HUES48 (cell line): ENCODE data around the gene ZKSCAN7.
"Not testable (repeated sequence)": the region's sequence is repeated elsewhere in the genome, so short reads cannot be mapped to it uniquely, and the experiment has no call there.

Experiments
- H3K27ac ChIP-seq: one replicate; pipeline ENCODE4 v1.7.0; 2013; ENCODE audit warnings: low read depth, low read length, inconsistent platforms
- H3K27me3 ChIP-seq: 2 replicates; pipeline ENCODE4 v1.6.1; 2013; ENCODE audit warnings: mild to moderate bottlenecking, low read length; ENCODE audit not compliant: control insufficient read depth, insufficient read depth
- H3K36me3 ChIP-seq: 2 replicates; pipeline ENCODE4 v1.6.1; 2013; ENCODE audit warnings: low read length; ENCODE audit not compliant: control insufficient read depth, insufficient read depth
- H3K4me1 ChIP-seq: 2 replicates; pipeline ENCODE4 v1.6.1; 2013; ENCODE audit warnings: mild to moderate bottlenecking, low read length; ENCODE audit not compliant: control insufficient read depth, insufficient read depth
- H3K4me3 ChIP-seq: 2 replicates; pipeline ENCODE4 v1.5.1; 2013; ENCODE audit warnings: mild to moderate bottlenecking, low read depth, low read length
- H3K9ac ChIP-seq: 2 replicates; pipeline ENCODE4 v1.6.1; 2013; ENCODE audit warnings: mild to moderate bottlenecking, low read depth, low read length, moderate library complexity
- H3K9me3 ChIP-seq: 2 replicates; pipeline ENCODE4 v1.6.1; 2013; ENCODE audit warnings: low read length; ENCODE audit not compliant: control insufficient read depth, insufficient read depth

The ZKSCAN7 gene

GRCh38 chr3:44576613-44577012 lies 21.6 kb downstream of the ZKSCAN7 start:
- Histone ChIP-seq H3K36me3 (peaks cover 11% of the 10 kb centered on the region), H3K9ac (no peak overlapping the region), H3K27me3 (no peaks in the 10 kb centered on the region), H3K4me1 (no peaks in the 10 kb centered on the region), H3K4me3 (no peak overlapping the region), H3K9me3 (no peaks in the 10 kb centered on the region), H3K27ac (no peak overlapping the region)

- H3K4me3 ChIP-seq, H3K27me3 ChIP-seq, H3K4me1 ChIP-seq, H3K27ac ChIP-seq, H3K9ac ChIP-seq, H3K9me3 ChIP-seq, H3K36me3 ChIP-seq: not testable (repeated sequence)
Measured at GRCh38 chr3:44577354-44577952, 22.5 kb downstream of the ZKSCAN7 start.

- not testable (repeated sequence) for H3K4me1 ChIP-seq, H3K27ac ChIP-seq, H3K9me3 ChIP-seq, H3K4me3 ChIP-seq, H3K9ac ChIP-seq, H3K27me3 ChIP-seq, H3K36me3 ChIP-seq
Measured at GRCh38 chr3:44578316-44578715, 23.3 kb downstream of the ZKSCAN7 start.

DNA sequence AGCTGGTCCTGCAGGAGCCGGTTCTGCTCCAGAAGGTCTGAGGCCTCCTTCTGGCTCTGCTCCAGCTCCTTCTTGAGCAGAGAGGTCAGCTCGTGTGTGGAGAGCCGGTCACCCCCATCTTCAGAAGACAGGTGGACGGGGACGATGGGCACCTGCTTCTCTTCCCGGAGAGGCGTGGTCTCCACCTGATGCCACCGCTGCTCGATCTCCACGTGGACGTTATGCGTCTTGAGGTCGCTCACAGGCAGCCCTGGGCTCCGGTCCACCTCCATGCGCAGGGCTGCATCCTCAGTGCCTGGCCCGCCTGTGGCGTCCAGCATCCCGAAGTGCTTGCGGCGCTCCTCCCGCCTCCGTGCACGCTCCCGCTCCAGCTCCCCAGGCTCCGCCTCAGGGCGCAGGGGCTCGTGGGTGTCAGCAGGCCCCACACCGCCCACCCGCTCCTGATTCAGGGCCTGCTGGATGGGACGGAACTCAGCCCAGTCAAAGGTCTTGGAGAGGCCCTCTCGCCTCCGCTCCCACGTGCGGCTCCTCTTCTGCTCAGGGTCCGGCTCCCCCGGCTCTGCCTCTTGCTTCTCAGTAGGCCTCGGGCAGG lies 24.0 kb downstream of the ZKSCAN7 start:
- H3K9me3 ChIP-seq, H3K9ac ChIP-seq, H3K36me3 ChIP-seq, H3K27ac ChIP-seq, H3K4me1 ChIP-seq, H3K27me3 ChIP-seq, H3K4me3 ChIP-seq: not testable (repeated sequence)

DNA sequence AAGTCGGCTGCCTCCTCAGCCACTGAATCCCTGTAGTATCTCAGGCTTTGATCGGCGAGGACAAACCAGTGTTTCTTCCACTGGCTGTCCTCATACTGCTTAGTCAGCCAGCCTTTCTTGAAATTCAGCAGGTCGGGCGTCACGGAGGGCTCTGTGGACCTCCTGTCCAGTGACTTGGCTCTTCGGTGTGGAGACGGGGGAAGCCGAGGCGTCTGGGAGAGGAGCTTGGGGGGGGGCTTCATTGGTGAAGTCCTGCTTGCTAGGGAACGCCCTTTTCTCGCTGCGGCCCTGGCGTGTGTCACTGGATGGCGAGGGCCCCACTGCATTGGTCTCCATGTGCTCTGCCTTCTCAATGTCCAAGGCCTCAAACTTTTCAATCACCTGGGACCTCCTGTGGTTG lies 24.8 kb downstream of the ZKSCAN7 start:
- not testable (repeated sequence) for H3K9me3 ChIP-seq, H3K27me3 ChIP-seq

DNA sequence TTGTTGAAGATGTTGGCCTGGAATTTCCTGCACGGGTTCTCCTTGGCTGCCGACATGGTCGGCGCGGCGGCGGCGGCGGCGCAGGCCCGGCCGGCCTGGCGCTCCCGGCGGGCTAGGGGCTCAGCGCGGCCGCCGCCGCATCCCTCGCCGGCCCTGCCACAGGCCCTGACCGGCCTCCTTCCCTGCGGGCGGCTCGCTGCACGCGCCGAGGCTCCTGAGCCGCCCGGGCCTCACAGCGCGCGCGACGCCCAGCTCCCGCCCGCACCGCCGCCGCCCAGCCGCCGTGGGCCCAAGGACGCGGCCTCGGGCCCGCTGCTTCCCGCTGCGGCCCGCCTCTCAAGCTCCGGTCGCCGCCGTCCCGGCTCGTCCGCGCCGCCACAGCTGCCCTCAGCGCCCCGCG lies 26.0 kb downstream of the ZKSCAN7 start:
- not testable (repeated sequence) for H3K4me3 ChIP-seq, H3K9me3 ChIP-seq, H3K36me3 ChIP-seq, H3K27ac ChIP-seq, H3K9ac ChIP-seq, H3K4me1 ChIP-seq, H3K27me3 ChIP-seq

More for the DNA sequence above, 24.8 kb downstream of the ZKSCAN7 start:
- H3K4me3 ChIP-seq, H3K27ac ChIP-seq, H3K4me1 ChIP-seq, H3K9ac ChIP-seq, H3K36me3 ChIP-seq: not testable (repeated sequence)

DNA sequence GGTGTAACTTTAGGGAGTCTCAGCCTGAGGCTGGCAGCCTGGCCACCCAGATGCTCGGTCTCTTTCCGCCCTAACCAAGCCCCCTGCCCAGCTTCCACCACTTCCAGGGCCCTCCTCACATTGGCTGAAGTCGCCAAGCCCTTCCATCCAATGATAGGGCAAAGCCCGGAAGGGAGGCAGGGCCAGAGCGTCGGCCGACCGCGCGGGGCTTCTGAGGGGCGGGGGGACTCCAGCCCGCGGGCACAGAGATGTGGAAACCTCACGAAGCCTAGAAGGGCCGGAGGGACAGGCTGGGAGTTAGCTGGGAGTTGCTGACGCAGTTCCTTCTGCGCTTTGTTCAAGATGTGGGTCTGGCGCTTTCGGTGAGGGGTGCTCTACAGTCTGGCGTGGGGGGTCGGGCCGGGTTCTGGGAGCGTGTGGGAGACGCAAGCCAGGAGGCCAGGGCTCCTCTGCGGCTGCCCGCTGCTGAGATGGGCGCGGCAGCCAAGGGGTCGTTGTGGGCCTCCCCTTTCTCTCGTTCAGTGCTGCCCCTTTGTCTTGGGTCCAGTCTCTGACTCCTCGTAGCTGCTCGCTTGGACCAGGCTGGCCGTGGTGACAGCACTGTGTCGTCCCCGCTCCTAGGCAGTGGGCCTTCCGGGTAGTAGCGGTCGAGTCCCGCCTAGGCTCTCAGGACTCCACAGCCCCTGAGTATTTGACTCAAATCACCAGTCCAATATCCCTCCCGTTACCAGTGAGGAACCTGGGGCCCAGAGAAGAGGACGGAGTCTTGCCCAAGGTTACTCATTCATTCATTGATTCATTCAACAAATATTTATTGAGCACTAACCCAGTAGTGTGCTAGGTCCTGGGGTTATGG lies 29.9 kb downstream of the ZKSCAN7 start, which contains the start of gene ZNF660:
TSS of gene ZNF660 (plus strand) at position 319 of the 856 bp plus-strand sequence. CDS start 9,230 bp downstream, outside the sequence.
- H3K4me1 ChIP-seq = peaks cover 9% of the 10 kb centered on the region; the same call in 1 of the 2 replicates
- H3K36me3 ChIP-seq = peaks cover 37% of the 10 kb centered on the region
- H3K9me3 ChIP-seq = no peaks in the 10 kb centered on the region; the same call in 1 of the 2 replicates
- peak within 1 kb of the TSS; percentile 82 for H3K4me3 ChIP-seq
- H3K9ac ChIP-seq = peak within 1 kb of the TSS; percentile 88
- H3K27ac ChIP-seq = peak within 1 kb of the TSS; percentile 69
- H3K27me3 ChIP-seq = no peaks in the 10 kb centered on the region

DNA sequence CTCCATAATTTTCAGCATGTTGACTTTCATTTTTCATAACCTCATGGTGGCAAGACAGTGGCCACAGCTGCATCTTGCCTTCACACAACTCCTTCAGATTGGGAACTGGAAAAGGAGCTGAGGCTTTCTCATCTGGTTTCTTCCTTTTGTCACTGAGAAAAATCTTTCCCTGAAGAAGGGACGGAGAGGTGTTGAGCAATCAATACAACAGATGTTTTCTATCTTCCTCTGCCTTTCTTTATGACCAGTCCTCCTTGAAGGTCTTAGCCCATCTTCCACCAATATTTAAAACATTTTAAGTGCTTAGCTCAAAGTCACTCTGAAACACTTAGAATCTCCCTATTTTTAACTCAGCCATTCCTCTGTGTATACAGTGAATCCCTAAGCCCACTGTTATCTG lies 41.6 kb downstream of the ZKSCAN7 start:
- Histone ChIP-seq H3K9me3 (peaks cover 62% of the 10 kb centered on the region), H3K27ac (no peak overlapping the region), H3K4me3 (no peak overlapping the region), H3K9ac (no peak overlapping the region), H3K4me1 (no peaks in the 10 kb centered on the region), H3K36me3 (peaks cover 37% of the 10 kb centered on the region), H3K27me3 (no peaks in the 10 kb centered on the region)

GRCh38 chr3:44601749-44602148 lies 46.8 kb downstream of the ZKSCAN7 start:
- H3K4me3 ChIP-seq = no peak overlapping the region
- H3K27me3 ChIP-seq = no peaks in the 10 kb centered on the region
- H3K36me3 ChIP-seq = no peaks in the 10 kb centered on the region
- no peak overlapping the region for H3K9ac ChIP-seq
- no peak overlapping the region for H3K27ac ChIP-seq
- peaks cover 22% of the 10 kb centered on the region for H3K9me3 ChIP-seq
- no peaks in the 10 kb centered on the region for H3K4me1 ChIP-seq

- no peak overlapping the region for H3K9ac ChIP-seq
- no peaks in the 10 kb centered on the region for H3K4me1 ChIP-seq
- no peaks in the 10 kb centered on the region for H3K36me3 ChIP-seq
- H3K27ac ChIP-seq = no peak overlapping the region
- peaks cover 11% of the 10 kb centered on the region; the same call in 1 of the 2 replicates for H3K9me3 ChIP-seq
- no peaks in the 10 kb centered on the region for H3K27me3 ChIP-seq
- no peak overlapping the region for H3K4me3 ChIP-seq
Measured at GRCh38 chr3:44612678-44613077, 57.7 kb downstream of the ZKSCAN7 start.
